Retinal pigment epithelial cell (primary cell): ENCODE measurements around the gene OR52D1.

Experiments
- DNase-seq: peaks from one replicate; pipeline ENCODE4 v3.0.0-alpha.2; 2010; ENCODE audit warnings: low read depth
- H3K4me3 ChIP-seq: 2 replicates; pipeline ENCODE4 v1.5.1; 2011; ENCODE audit warnings: mild to moderate bottlenecking, low read length, control low read depth, moderate library complexity
- CTCF ChIP-seq: conservative IDR thresholded peaks from 2 replicates; pipeline ENCODE4 v1.5.1; 2011; ENCODE audit warnings: low read depth, low read length, control low read depth, inconsistent platforms

Gene OR52D1

GRCh38 chr11:5473921-5474320 lies 14.6 kb upstream of the OR52D1 start:
- no peak for TF ChIP-seq CTCF
- H3K4me3 ChIP-seq: no peak overlapping the region
- DNase-seq: no peak

- DNase-seq: no peak
- peak; percentile 88 for TF ChIP-seq CTCF
- no peak overlapping the region for H3K4me3 ChIP-seq
Measured at GRCh38 chr11:5476186-5476819, 12.2 kb upstream of the OR52D1 start.

GRCh38 chr11:5486003-5486402 lies 2.5 kb upstream of the OR52D1 start:
- TF ChIP-seq CTCF: no peak
- H3K4me3 ChIP-seq: no peak overlapping the region
- no peak for DNase-seq

GRCh38 chr11:5486421-5486820 lies 2.1 kb upstream of the OR52D1 start:
- no peak for TF ChIP-seq CTCF
- H3K4me3 ChIP-seq: no peak overlapping the region
- no peak for DNase-seq

GRCh38 chr11:5488798-5489399 lies 414 bp downstream of the OR52D1 start:
- DNase-seq: no peak
- TF ChIP-seq CTCF: no peak
- H3K4me3 ChIP-seq: no peak overlapping the region

- H3K4me3 ChIP-seq: no peak overlapping the region
- no peak for TF ChIP-seq CTCF
- no peak for DNase-seq
Measured at GRCh38 chr11:5489576-5490357, 1.3 kb downstream of the OR52D1 start.

- TF ChIP-seq CTCF: no peak
- no peak for DNase-seq
Measured at GRCh38 chr11:5499671-5500070, 11.2 kb downstream of the OR52D1 start.

More at GRCh38 chr11:5499671-5500070, 11.2 kb downstream of the OR52D1 start:
- H3K4me3 ChIP-seq: no peak overlapping the region
